ENCODE data around the gene NPM1. TPM values are rescaled to one million over a fixed set of nuclear protein-coding genes. Genes with fewer than 3 reads are reported as not detected.
"Not testable (repeated sequence)": the region's sequence is repeated elsewhere in the genome, so short reads cannot be mapped to it uniquely, and the experiment has no call there.

Gene NPM1
- total RNA-seq, 4 donors from 2014 or later = 435 to 1,440 (median 518) TPM

DNA sequence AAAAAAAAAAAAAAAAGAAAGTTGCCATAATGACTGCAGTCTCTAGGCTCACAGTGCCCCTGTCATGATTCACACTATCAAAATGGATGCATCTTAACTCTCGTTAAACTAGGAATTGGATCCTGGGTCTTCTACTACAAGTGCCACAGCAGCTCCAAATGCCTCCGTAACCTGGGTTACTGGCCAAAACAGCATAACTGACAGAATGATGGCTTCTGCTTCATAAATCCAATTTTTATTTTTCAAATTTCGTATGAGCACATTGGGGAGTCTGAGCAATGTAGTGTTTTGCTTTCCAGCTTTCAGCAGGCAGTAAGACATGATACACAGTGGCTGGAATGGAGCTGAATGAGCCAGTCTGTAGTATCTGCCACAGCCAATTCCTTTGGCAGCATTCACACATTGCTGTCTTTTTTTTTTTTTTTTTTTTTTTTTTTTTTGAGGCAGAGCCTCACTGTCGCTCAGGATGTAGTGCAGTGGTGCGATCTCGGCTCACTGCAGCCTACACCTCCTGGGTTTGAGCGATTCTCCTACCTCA lies 36.0 kb upstream of the NPM1 start:
- TF ChIP-seq, protein P1, sequence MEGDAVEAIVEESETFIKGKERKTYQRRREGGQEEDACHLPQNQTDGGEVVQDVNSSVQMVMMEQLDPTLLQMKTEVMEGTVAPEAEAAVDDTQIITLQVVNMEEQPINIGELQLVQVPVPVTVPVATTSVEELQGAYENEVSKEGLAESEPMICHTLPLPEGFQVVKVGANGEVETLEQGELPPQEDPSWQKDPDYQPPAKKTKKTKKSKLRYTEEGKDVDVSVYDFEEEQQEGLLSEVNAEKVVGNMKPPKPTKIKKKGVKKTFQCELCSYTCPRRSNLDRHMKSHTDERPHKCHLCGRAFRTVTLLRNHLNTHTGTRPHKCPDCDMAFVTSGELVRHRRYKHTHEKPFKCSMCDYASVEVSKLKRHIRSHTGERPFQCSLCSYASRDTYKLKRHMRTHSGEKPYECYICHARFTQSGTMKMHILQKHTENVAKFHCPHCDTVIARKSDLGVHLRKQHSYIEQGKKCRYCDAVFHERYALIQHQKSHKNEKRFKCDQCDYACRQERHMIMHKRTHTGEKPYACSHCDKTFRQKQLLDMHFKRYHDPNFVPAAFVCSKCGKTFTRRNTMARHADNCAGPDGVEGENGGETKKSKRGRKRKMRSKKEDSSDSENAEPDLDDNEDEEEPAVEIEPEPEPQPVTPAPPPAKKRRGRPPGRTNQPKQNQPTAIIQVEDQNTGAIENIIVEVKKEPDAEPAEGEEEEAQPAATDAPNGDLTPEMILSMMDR (IDR thresholded peaks at IDR 0.05) = no peak
- TF ChIP-seq POLR2A (IDR thresholded peaks at IDR 0.05) = no peak
- intact Hi-C loops (cut with DNase I; ENCODE audit: low total_unique reads) = no loop called here
- H3K4me3 ChIP-seq (ENCODE audit: low read depth, poor library complexity, severe bottlenecking) = no peak overlapping the region
- no peak for DNase-seq (ENCODE audit: low spot score in 2 of 2)
- 80 to 83% methylated on average over 7 of the region's 7 CpGs for WGBS, 2 donors

DNA sequence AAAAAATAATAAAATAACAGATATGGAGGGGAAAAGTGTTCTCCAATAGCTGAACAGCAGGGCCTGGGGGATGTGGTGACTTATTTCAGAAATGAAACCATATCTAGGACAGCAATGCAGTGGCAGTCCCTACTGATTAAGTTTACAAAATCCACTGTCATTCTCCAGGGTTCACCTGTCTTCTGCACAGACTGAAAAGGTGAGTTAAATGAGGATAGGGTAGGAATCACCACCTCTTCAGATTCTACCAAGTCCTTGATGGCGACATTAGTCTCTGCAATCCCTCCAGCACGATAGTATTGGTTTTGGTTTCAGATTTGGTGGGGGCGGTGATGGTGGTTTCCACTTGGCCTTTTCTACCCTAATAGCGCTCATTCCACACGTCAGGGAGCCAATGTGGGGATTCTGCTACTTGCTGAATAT lies 32.3 kb upstream of the NPM1 start:
- no peak for DNase-seq (ENCODE audit: low spot score in 2 of 2)
- no peak overlapping the region for H3K4me3 ChIP-seq (ENCODE audit: low read depth, poor library complexity, severe bottlenecking)
- 85 to 93% methylated on average over 5 of the region's 5 CpGs for WGBS, 2 donors
- TF ChIP-seq, protein P1 (IDR thresholded peaks at IDR 0.05) = no peak
- no peak for TF ChIP-seq POLR2A (IDR thresholded peaks at IDR 0.05)
- intact Hi-C loops (cut with DNase I; ENCODE audit: low total_unique reads) = no loop called here

DNA sequence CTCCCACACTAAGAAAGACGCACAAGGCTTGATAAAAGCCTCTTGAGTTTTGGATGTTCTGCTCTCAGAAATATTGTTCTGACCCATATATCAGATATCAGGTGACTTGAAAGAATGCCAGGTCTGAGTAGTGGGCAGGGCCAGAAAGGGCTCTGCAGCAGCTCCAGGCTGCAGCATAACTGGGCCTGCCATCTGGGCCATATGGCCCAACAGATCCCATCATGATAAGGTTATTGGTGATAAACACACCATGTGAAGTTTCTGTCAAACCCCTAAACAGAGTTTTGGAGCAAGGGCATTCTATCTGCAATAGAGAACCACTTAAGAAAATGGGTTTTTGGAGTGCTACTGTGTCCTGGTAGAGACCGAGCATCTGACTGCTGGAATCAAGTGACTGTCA lies 29.8 kb upstream of the NPM1 start:
- no peak for TF ChIP-seq POLR2A (IDR thresholded peaks at IDR 0.05)
- no peak overlapping the region for H3K4me3 ChIP-seq (ENCODE audit: low read depth, poor library complexity, severe bottlenecking)
- intact Hi-C loops (cut with DNase I; ENCODE audit: low total_unique reads) = no loop called here
- 92 to 93% methylated on average over 2 of the region's 2 CpGs for WGBS, 2 donors
- no peak for DNase-seq (ENCODE audit: low spot score in 2 of 2)

DNA sequence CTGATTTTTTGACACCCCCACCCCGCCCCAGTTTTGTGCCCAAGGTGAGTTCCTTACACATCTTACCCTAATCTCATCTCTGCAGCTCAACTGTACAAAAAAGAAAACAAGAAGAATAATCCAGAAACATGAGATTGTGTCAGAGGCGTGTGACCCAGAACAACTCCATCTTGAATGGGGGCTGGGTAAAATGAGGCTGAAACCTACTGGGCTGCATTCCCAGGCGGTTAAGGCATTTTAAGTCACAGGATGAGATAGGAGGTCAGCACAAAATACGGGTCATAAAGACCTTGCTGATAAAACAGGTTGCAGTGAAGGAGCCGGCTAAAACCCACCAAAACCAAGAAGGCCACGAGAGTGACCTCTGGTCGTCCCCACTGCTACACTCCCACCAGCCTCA lies 26.5 kb upstream of the NPM1 start:
- DNase-seq (ENCODE audit: low spot score in 2 of 2); intact Hi-C loops (cut with DNase I; ENCODE audit: low total_unique reads); H3K4me3 ChIP-seq (ENCODE audit: low read depth, poor library complexity, severe bottlenecking): not testable (repeated sequence)
- 76 to 81% methylated on average over 7 of the region's 7 CpGs for WGBS, 2 donors

DNA sequence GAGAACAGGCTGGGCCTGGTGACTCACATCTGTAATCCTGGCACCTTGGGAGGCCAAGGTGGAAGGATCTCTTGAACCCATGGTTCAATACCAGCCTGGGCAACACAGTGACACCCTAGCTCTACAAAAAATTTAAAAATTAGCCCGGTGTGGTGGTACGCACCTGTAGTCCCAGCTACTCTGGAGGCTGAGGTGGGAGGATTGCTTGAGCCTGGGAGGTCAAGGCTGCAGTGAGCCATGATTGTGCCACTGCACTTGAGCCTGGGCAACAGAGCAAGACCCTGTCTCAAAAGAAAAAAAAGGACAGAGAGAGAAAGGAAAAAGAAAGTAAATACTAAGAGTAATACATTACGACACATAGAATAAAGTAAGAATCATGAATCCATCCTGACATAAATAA lies 24.4 kb upstream of the NPM1 start:
- intact Hi-C loops (cut with DNase I; ENCODE audit: low total_unique reads); DNase-seq (ENCODE audit: low spot score in 2 of 2); H3K4me3 ChIP-seq (ENCODE audit: low read depth, poor library complexity, severe bottlenecking): not testable (repeated sequence)
- WGBS, 2 donors = 90 to 98% methylated on average over 3 of the region's 3 CpGs

DNA sequence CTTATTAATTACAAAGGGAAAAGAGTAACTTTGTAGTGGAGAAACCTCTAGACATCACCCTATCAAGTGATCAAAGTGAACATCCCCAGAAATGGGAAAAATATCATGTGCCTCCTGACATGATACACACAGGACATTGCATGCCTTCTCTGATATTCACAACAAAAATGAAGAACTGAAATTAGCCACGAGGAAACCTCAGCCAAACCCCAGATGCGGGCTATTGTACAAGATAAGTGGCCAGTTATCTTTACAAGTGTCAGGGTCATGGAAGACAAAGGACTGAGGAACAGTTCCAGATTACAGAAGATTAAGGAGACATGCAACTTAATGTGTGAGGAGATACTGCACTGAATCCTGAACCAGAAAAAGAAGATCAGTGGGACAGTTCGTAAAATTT lies 23.8 kb upstream of the NPM1 start:
- no peak for DNase-seq (ENCODE audit: low spot score in 2 of 2)
- intact Hi-C loops (cut with DNase I; ENCODE audit: low total_unique reads) = no loop called here
- no peak for TF ChIP-seq POLR2A (IDR thresholded peaks at IDR 0.05)
- TF ChIP-seq, protein P1 (IDR thresholded peaks at IDR 0.05) = no peak
- WGBS, 2 donors = 69 to 81% methylated on average over 3 of the region's 3 CpGs
- no peak overlapping the region for H3K4me3 ChIP-seq (ENCODE audit: low read depth, poor library complexity, severe bottlenecking)

DNA sequence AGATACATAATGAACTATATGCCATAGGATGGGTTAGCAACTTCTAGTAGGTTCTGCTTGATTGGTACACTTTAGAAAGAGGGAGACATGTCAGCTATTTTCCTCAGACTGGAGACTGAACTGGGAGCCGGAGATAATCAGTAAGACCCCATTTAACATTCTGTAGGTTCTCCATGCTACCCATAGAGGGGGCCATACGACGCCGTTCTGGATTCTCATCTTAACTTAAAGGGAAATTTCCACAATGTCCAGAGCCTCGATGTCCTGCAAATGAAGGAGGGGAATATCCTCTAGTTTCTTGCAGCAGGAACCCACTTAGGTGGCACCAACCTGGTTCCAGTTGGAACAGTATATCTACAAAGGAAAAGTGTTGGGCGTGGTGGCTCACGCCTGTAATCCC lies 22.3 kb upstream of the NPM1 start:
- DNase-seq (ENCODE audit: low spot score in 2 of 2) = no peak
- 47% methylated on average over 7 of the region's 7 CpGs for WGBS, 2 donors
- TF ChIP-seq, protein P1 (IDR thresholded peaks at IDR 0.05) = no peak
- TF ChIP-seq POLR2A (IDR thresholded peaks at IDR 0.05) = no peak
- H3K4me3 ChIP-seq (ENCODE audit: low read depth, poor library complexity, severe bottlenecking) = no peak overlapping the region
- intact Hi-C loops (cut with DNase I; ENCODE audit: low total_unique reads) = no loop called here

Measured in lower leg skin (tissue), 4 donors.